Tibial nerve (tissue), 4 donors: ENCODE measurements around the gene PRSS37.

Experiments
- CTCF ChIP-seq, 5 experiments: fragments of 200-600 bp in 3 of 5; fragments of 450-650 bp in 2 of 5; sonication (generic) in 3 of 5; IDR thresholded peaks; one replicate each; pipeline ENCODE4 v1.5.1; 2016 to 2019; ENCODE audit warnings: antibody characterized with exemption in 5 of 5, mild to moderate bottlenecking in 3 of 5, moderate library complexity in 2 of 5
- EP300 ChIP-seq, 2 donors: sonication (generic); formaldehyde crosslinking; IDR thresholded peaks; one replicate each; pipeline ENCODE4 v1.6.1; 2017; ENCODE audit warnings: antibody characterized with exemption in 2 of 2, mild to moderate bottlenecking in 1 of 2
- POLR2A ChIP-seq, 2 donors: fragments of 450-650 bp; IDR thresholded peaks; one replicate each; pipeline ENCODE4 v1.6.1; 2017; ENCODE audit warnings: antibody characterized with exemption in 2 of 2, mild to moderate bottlenecking in 2 of 2, moderate library complexity in 2 of 2

GRCh38 chr7:141837683-141838082 lies 3.6 kb downstream of the PRSS37 start:
- no peak for TF ChIP-seq POLR2A (IDR thresholded peaks at IDR 0.05)
- TF ChIP-seq EP300 (IDR thresholded peaks at IDR 0.05), result no peak
- no peak for TF ChIP-seq CTCF (IDR thresholded peaks at IDR 0.05)
